Diencephalon (tissue), 1 donor: Measurements from ENCODE around the gene RASIP1. TPM values are rescaled to one million over a fixed set of nuclear protein-coding genes. Genes with fewer than 3 reads are reported as not detected.

Experiments used
- total RNA-seq: library from RNA; depleted of rRNA; stranded (reverse); fragments of >200 nt; gene quantifications from one replicate; pipeline ENCODE4 v1.2.3, GENCODE V29; 2014

RASIP1 gene
- total RNA-seq, result 4.8 TPM

DNA sequence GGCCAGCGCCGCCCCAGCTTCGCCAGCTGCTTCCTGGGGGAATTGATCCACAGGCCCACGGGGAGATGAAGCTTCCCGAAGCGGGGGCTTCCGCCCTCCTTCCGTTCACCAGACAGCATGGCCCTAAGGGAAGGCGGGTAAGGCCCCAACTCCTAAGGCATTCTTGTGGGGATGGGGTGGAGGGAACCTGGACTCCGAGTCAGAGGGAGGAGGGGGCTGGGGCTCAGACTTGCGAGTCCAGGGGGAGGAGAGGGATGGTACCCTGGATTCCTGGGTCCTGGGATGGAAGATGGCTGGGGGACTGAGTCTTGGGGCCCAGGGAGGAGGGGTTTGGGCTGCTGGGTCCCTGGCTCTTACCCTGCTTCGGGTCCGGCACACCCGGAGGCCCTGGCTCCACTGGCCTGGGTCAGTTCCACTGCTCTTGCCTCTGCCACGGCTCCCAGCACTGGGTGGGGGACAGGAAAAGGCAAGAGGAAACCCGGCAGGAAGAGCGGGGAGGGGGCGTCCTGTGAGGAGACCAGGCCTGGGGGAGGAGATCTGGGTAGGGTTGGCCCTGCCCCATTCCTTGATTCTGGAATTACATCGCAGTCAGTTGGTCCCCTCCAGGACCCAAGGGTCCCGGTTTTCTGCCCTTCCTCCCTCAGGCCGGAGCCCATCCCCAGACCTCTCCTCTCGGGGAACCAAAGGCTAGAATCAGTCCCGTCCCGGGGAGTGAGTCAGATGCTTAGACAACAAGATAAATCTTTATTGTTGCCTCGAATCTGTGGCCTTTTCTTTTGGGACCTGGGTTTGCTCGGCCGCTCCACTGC is at the start of gene RASIP1:
Gene RASIP1, minus strand, starts transcription at position 447 of the 809 bp plus-strand sequence. Its CDS starts 328 bp downstream, at position 119.

DNA sequence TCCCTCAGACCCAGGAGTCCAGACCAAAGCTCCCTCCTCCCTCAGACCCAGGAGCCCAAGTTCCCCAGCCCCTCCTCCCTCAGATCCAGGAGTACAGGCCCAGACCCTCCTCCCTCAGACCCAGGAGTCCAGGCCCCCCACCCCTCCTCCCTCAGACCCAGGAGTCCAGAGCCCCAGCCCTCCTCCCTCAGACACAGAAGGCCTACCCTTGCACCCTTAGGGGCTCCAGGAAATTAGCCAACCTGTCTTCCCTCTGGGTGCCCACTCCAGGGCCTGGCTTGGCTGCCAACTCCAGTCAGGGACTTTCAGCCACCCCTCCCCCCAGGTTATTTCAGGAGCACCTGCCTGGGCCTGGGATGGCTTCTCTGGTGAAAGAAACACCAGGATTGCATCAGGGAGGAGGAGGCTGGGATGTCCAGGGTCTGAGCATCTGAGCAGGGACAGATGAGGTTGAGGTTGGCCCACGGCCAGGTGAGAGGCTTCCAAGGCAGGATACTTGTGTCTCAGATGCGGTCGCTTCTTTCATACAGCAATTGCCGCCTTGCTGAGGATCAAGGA is 14.8 kb upstream of the RASIP1 start, which contains the start of gene FGF21:
Gene FGF21, plus strand, starts transcription at position 441 of the 558 bp plus-strand sequence. CDS start 713 bp downstream, outside the sequence.

GRCh38 chr19:48752496-48753365 is 12.3 kb upstream of the RASIP1 start, which contains the start of gene FUT1:
FUT1 (minus strand) TSS chr19:48752641; CDS start chr19:48751281, 1,360 bp downstream.

GRCh38 chr19:48746738-48747575 is 6.5 kb upstream of the RASIP1 start, which contains the start of gene IZUMO1:
IZUMO1 (minus strand) TSS chr19:48746909; CDS start chr19:48745859, 1,050 bp downstream.

DNA sequence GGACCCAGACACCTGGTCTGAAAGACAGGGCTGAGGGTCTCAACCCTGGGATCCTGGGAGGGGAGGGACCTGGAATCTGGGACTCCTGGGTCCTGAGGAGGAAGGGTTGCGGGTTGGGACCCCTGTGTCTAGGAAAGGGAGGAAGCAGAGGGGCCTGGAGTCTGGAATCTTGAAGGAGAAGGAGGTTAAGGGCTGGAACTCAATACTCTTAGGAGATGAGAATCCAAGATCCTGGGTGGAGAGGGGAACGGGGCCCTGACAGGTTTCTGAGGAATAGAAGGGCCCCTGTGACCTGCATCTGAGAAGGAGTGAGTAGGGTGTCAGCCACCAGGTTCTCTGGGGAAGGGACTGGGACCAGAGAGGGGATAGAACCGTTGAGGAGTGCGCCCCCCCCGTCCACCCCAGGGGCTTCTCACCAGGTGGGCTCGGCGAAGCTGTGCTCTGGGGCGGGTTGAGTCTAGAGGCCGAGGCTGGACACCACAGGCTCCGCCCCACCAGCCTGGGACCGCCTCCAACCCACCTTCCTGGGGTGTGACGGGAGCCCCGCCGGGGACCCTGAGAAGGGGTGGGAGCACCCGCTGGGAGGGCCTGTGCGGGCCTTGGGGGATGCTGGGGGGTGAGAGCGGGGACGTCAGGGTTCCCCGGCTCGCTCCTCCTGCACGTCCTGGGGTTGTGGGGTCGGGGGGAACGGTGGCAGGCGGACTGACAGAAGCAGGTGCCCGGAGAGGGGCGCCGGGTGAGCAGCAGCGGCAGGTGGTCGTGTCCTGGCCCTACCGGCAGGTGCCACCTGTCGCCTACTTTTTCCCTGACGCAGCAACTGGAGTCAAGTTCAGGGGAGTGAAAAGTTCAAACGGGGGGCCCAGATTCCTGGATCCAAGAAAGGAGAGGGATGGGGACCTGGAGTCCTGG is 20.9 kb downstream of the RASIP1 start, which contains the start of gene MAMSTR:
Gene MAMSTR, minus strand, starts transcription at position 463 of the 909 bp plus-strand sequence. CDS start 694 bp downstream, outside the sequence.

GRCh38 chr19:48695743-48696352 is 44.6 kb downstream of the RASIP1 start, which contains the start of gene FUT2:
FUT2 (plus strand) TSS chr19:48695971; CDS start chr19:48702957, 6,986 bp downstream.

GRCh38 chr19:48672994-48673393 is 67.4 kb downstream of the RASIP1 start, which contains the start of gene NTN5:
NTN5 (minus strand) TSS chr19:48673017; CDS start chr19:48670986, 2,031 bp downstream.

Other genes starting within 250 kb of the RASIP1 start
- gene LMTK3, start 228.8 kb downstream of the RASIP1 start, total RNA-seq, result 16.4 TPM
- gene SULT2B1, start 188.4 kb downstream of the RASIP1 start, total RNA-seq, result not detected
- gene SPACA4, start 133.9 kb downstream of the RASIP1 start, total RNA-seq, result not detected
- gene FAM83E, start 125.5 kb downstream of the RASIP1 start, total RNA-seq, result not detected
- gene RPL18, start 121.4 kb downstream of the RASIP1 start, total RNA-seq, result 1,122 TPM
- gene SPHK2, start 121.1 kb downstream of the RASIP1 start, total RNA-seq, result 12.5 TPM
- gene DBP, start 103.2 kb downstream of the RASIP1 start, total RNA-seq, result 7.6 TPM
- 21.9 TPM for gene CA11, start 94.4 kb downstream of the RASIP1 start, total RNA-seq
- gene NTN5, start 67.6 kb downstream of the RASIP1 start, total RNA-seq, result not detected
- 0.46 TPM for gene FUT2, start 44.6 kb downstream of the RASIP1 start, total RNA-seq
- gene MAMSTR, start 20.9 kb downstream of the RASIP1 start, total RNA-seq, result 1.6 TPM
- gene IZUMO1, start 6.3 kb upstream of the RASIP1 start, total RNA-seq, result not detected
- gene FUT1, start 12.0 kb upstream of the RASIP1 start, total RNA-seq, result 10.8 TPM
- not detected for gene FGF21, start 14.9 kb upstream of the RASIP1 start, total RNA-seq
- gene BCAT2, start 70.4 kb upstream of the RASIP1 start, total RNA-seq, result 17.1 TPM
- gene HSD17B14, start 95.9 kb upstream of the RASIP1 start, total RNA-seq, result 5.3 TPM
- gene PLEKHA4, start 128.0 kb upstream of the RASIP1 start, total RNA-seq, result 2.3 TPM
- gene PPP1R15A, start 131.8 kb upstream of the RASIP1 start, total RNA-seq, result 21.5 TPM
- 0.46 TPM for gene TULP2, start 158.1 kb upstream of the RASIP1 start, total RNA-seq
- 69.9 TPM for gene NUCB1, start 159.7 kb upstream of the RASIP1 start, total RNA-seq
- gene DHDH, start 193.1 kb upstream of the RASIP1 start, total RNA-seq, result 2.3 TPM
- gene BAX, start 214.3 kb upstream of the RASIP1 start, total RNA-seq, result 15.7 TPM
- 812 TPM for gene FTL, start 224.7 kb upstream of the RASIP1 start, total RNA-seq